ENCODE results near the gene DRD2.
A peak's percentile ranks its signal among the peaks of the same experiment; 100 is the strongest.

The DRD2 gene

DNA sequence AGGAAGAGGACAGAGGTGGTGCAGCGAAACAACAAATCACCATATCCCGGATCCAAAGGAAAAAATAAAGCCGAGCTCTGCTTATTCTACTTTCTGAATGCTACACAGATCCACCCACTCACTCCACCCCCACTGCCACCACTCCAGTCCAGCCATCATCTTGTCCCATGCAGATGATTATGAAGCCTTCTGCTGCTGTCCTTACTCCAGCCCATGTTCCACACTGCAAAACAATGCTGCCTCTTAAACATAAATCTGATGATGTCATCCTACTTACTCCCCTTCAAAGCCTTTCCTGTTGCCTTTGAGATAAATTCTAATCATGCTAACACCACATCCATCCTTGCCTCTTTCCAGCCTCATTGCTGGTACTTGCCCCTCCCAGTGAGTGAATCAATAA is 6.5 kb upstream of the DRD2 start:
- DNase-seq = no peak

DNA sequence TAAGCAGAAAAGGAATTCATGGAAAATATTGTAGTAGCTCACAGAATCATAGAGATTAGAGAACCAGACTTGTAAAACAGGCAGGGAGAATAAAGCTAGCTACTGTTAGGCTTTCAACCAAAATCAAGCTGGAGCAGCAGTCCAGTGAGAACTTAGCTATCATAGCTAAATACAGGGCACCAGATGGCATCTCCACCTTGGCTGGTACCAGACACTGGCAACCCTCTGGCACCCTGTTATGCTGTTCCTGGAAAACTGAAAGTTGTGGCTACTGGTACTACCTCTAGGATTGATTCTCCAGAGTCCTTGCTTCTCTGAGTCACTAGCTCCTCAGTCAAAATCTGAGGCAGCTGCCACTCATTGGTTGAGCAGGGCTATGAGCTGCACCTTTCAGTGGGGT is 6.0 kb upstream of the DRD2 start:
- DNase-seq = no peak

- no peak for DNase-seq
These were observed 2.1 kb upstream of the DRD2 start for GRCh38 chr11:113477321-113477720.

- no peak for DNase-seq
These were observed 1.4 kb upstream of the DRD2 start for GRCh38 chr11:113476553-113476952.

DNA sequence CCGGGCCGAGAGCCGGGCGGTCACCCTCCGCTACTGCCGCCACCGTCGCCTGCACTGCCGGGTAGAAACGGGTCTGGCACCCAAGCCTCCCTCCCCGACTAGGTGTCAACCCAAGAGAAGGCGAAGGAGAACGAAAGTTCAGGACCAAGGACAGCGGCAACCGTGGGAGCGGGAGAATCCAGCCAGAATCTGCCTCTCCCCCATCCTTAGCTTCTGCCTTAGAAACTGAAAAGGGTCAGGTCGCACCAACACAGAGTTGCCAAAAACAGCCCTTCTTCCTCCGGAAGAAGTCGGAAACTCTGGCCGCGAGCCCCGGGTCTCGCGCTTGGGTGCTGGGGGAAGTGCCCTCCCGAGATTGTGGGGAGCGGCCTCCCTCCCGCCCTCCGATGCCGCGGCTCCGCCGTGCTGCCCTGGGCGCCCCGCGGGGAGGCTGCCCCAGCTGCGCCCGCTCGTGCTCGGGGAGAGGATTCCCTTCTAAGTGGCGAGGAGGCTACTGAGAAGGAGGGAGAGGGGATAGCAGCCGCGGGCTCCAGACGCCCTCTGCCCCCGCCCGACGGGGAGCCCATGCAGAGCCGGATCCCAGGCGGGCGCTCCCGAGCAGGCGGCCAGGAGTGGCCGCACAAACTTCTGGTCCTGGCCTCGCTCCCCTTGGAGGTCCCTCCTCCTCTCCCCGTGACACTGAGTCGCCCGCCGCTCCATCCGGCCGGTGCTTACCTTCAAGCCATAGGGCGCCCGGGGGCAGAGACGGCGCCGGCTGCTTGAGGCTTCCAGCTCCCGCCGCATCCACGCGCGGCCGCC is 637 bp downstream of the DRD2 start:
- DNase-seq = peak; percentile 18

DNA sequence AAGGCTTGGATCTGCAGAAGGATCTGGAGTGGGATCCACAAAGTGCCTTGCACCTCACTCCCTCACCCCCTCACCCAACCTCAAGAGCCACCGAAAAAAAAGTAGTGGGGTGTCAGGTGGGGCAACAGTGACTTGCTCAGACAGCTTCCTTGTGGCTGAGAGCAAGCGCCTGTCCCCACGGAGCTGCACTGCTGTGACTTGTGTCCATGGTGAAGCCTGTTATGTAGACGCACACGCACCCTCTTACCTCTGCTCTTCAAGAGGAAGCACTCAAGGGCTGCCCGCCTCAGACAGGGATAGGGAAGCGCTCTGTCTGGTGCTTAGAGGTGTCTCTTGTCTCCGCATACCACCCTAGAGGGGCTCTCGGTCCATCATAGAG is 1.2 kb downstream of the DRD2 start:
- no peak for DNase-seq

DNA sequence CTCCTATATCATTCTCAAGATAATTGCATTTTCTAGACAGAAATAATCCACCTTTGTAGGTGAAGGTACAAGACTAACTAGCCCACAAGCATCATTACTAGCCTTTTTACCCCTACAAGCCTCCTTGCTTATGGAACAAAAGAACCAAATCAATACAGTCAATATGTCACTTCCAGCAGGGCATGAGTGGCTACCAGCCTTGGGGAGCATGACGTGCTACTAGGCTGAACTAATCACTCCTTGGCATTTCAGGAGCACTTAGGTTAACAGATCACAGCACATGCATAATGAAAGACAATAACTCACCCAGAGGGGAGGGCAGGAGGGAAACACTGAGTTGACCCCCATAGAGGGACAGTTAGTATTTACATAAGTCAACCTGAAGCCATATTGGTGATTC is 2.7 kb downstream of the DRD2 start:
- no peak for DNase-seq

GRCh38 chr11:113470233-113470632 is 5.0 kb downstream of the DRD2 start:
- DNase-seq = no peak

GRCh38 chr11:113468726-113469345 is 6.4 kb downstream of the DRD2 start:
- DNase-seq = no peak

GRCh38 chr11:113467545-113467944 is 7.7 kb downstream of the DRD2 start:
- DNase-seq = no peak

GRCh38 chr11:113465786-113466185 is 9.4 kb downstream of the DRD2 start:
- DNase-seq = no peak

- no peak for DNase-seq
These were observed 10.8 kb downstream of the DRD2 start for GRCh38 chr11:113464416-113464815.

GRCh38 chr11:113462830-113463229 is 12.4 kb downstream of the DRD2 start:
- DNase-seq = no peak

GRCh38 chr11:113461639-113462038 is 13.6 kb downstream of the DRD2 start:
- DNase-seq = no peak

GRCh38 chr11:113460469-113460868 is 14.7 kb downstream of the DRD2 start:
- DNase-seq = no peak

- no peak for DNase-seq
These were observed 17.0 kb downstream of the DRD2 start for GRCh38 chr11:113458189-113458588.

DNA sequence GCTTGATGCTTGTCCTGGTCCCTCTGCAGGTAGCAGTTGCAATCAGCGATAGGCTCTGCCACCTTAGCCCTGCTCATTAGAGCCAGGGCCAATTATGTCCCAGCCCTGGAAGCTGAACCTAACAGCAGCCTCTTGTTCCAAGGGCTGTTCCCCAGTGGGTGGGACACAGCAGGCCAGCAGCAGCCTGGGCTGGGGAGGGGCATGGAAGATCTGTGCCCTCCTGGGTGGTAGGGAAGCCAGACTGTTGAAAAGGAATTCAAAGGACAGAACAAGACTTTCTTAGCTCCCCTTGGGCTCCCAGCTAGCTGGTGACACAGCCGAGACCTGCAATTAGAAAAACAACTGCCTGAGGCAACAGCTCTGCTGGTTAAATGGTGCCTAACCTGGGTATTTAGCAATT is 17.4 kb downstream of the DRD2 start:
- DNase-seq = no peak

DNA sequence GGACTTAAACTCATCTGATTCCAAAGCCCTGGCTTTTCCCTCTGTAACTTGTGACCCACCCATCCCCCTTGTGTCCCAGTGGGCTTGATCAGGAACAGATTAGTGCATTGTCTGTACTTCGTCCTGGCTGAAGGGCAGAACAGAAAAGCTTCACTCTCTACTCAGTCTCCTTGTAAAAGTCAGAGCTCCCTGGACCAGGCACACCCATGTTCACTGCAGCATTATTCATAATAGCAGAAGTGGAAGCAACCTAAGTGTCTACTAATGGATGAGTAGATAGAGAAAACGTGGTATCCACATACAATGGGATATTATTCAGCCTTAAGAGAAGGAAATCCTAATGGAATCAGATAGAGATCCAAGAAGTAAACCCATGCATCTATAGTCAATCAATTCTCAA is 20.7 kb downstream of the DRD2 start:
- no peak for DNase-seq

- no peak for DNase-seq
These were observed 25.5 kb downstream of the DRD2 start for GRCh38 chr11:113449743-113450142.

- DNase-seq = no peak
These were observed 26.9 kb downstream of the DRD2 start for GRCh38 chr11:113448316-113448677.

- no peak for DNase-seq
These were observed 27.4 kb downstream of the DRD2 start for GRCh38 chr11:113447621-113448315.

GRCh38 chr11:113446938-113447337 is 28.3 kb downstream of the DRD2 start:
- DNase-seq = no peak

DNA sequence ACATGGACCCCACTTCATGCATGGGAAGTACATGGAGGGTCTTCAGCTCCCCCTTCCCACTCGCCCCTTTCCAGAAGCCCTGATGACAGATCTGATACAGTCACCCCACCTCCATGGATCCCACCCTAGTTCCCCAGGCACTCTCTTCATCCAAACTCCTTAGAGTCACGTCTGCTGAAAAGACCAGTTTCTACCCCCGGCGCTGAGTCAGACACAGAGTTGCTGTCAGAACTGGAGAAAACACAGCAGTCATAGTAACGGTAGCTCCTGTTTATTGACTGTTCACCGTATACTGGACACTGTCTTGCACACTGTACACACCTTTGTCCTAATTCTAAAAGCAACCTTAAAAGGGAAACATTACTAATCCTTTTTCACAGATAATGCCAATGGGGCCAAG is 29.1 kb downstream of the DRD2 start:
- DNase-seq = no peak

- no peak for DNase-seq
These were observed 30.6 kb downstream of the DRD2 start for GRCh38 chr11:113444502-113445123.

Measured in CD4-positive, alpha-beta T cell treated with Interleukin-17A for 1 hour (primary cell).